SK-N-SH (cell line): ENCODE measurements around the gene ATP6V1G2. TPM values are rescaled to one million over a fixed set of nuclear protein-coding genes. Genes with fewer than 3 reads are reported as not detected.

Experiments used
- CTCF ChIA-PET: fragments of 300-600, 350-600 bp; formaldehyde crosslinking; extraction: SDS; loops from one replicate; lab custom pipeline; 2021; lab: Yijun Ruan, JAX
- POLR2A ChIA-PET: fragments of 350-600 bp; sonication (Branson Sonifier 250); formaldehyde crosslinking; extraction: SDS; loops from one replicate; lab custom pipeline; 2020; ENCODE audit warnings: antibody characterized with exemption, inconsistent platforms; lab: Yijun Ruan, JAX
- DNase-seq: peaks from one replicate; pipeline ENCODE4 v3.0.0; 2012
- H2AFZ ChIP-seq: fragments of 200-600 bp; sonication (generic); 2 replicates; pipeline ENCODE4 v1.8.1; 2016; ENCODE audit warnings: antibody characterized with exemption, mild to moderate bottlenecking, low read depth
- H3F3A ChIP-seq: fragments of 200-600 bp; sonication (generic); replicated peaks from 2 replicates; pipeline ENCODE3; 2016; ENCODE audit warnings: antibody characterized with exemption, mild to moderate bottlenecking; ENCODE audit not compliant: insufficient read depth
- H3K27ac ChIP-seq, 2 experiments: fragments of 200-500 bp in 1 of 2; fragments of 200-600 bp in 1 of 2; sonication (Bioruptor generic) in 1 of 2; sonication (generic), shearing (Covaris generic) in 1 of 2; 2 replicates each; pipeline versions ENCODE4 v1.5.1 to v1.6.1; 2014 to 2016; ENCODE audit warnings: low read depth in 2 of 2, inconsistent platforms in 1 of 2, low read length in 1 of 2, mild to moderate bottlenecking in 1 of 2, mixed read lengths in 1 of 2
- H3K27me3 ChIP-seq: fragments of 200-600 bp; sonication (generic), shearing (Covaris generic); 2 replicates; pipeline ENCODE4 v1.6.1; 2016; ENCODE audit warnings: mixed run types; ENCODE audit not compliant: insufficient read depth
- H3K36me3 ChIP-seq, 2 experiments: fragments of 200-500 bp in 1 of 2; fragments of 200-600 bp in 1 of 2; sonication (Bioruptor generic) in 1 of 2; sonication (generic) in 1 of 2; replicated peaks in 1 of 2; 2 replicates each; pipeline versions ENCODE3 to v1.5.1; 2014 to 2016; ENCODE audit warnings: low read length in 1 of 2, mild to moderate bottlenecking in 1 of 2; ENCODE audit not compliant: insufficient read depth in 2 of 2, control insufficient read depth in 1 of 2
- H3K4me1 ChIP-seq, 2 experiments: fragments of 200-500 bp in 1 of 2; fragments of 200-600 bp in 1 of 2; sonication (Bioruptor generic) in 1 of 2; sonication (generic), shearing (Covaris generic) in 1 of 2; 2 replicates each; pipeline versions ENCODE4 v1.5.1 to v1.6.1; 2014 to 2016; ENCODE audit warnings: low read depth in 1 of 2, low read length in 1 of 2, mixed run types in 1 of 2; ENCODE audit not compliant: insufficient read depth in 2 of 2, control insufficient read depth in 1 of 2
- H3K4me2 ChIP-seq: fragments of 200-600 bp; sonication (generic), shearing (Covaris generic); 2 replicates; pipeline ENCODE4 v1.6.1; 2017; ENCODE audit warnings: mixed run types
- H3K4me3 ChIP-seq, 2 experiments: fragments of 200-500 bp in 1 of 2; fragments of 200-600 bp in 1 of 2; sonication (Bioruptor generic) in 1 of 2; sonication (generic), shearing (Covaris generic) in 1 of 2; 2 replicates each; pipeline versions ENCODE4 v1.5.1 to v1.8.1; 2014 to 2016; ENCODE audit warnings: low read depth in 2 of 2, inconsistent platforms in 1 of 2, low read length in 1 of 2, mild to moderate bottlenecking in 1 of 2, mixed read lengths in 1 of 2, moderate library complexity in 1 of 2
- H3K79me2 ChIP-seq: fragments of 200-600 bp; sonication (generic); 2 replicates; pipeline ENCODE4 v1.8.1; 2017; ENCODE audit warnings: mild to moderate bottlenecking; ENCODE audit not compliant: insufficient read depth
- H3K9ac ChIP-seq: fragments of 200-600 bp; sonication (generic); 2 replicates; pipeline ENCODE4 v1.6.1; 2017; ENCODE audit warnings: mixed run types
- H3K9me2 ChIP-seq: fragments of 200-600 bp; sonication (generic); 2 replicates; pipeline ENCODE4 v1.6.1; 2017; ENCODE audit warnings: mixed run types
- H3K9me3 ChIP-seq: fragments of 200-600 bp; sonication (generic); 2 replicates; pipeline ENCODE4 v1.6.1; 2017; ENCODE audit warnings: mixed run types, mild to moderate bottlenecking, moderate library complexity
- H4K20me1 ChIP-seq: fragments of 200-600 bp; sonication (generic); 2 replicates; pipeline ENCODE4 v1.6.1; 2017; ENCODE audit warnings: mild to moderate bottlenecking, mixed run types; ENCODE audit not compliant: insufficient read depth
- CHD2 ChIP-seq: fragments of 150-350 bp; IDR thresholded peaks from 2 replicates; pipeline ENCODE4 v1.6.1; 2018; ENCODE audit warnings: low read length; ENCODE audit not compliant: partially characterized antibody
- ELF1 ChIP-seq: IDR thresholded peaks from 2 replicates; pipeline ENCODE4 v1.4.0; 2012
- EP300 ChIP-seq, 2 experiments: IDR thresholded peaks; 2 replicates each; pipeline versions ENCODE4 v1.4.0 to v1.6.1; 2012; ENCODE audit warnings: borderline replicate concordance in 1 of 2, low read depth in 1 of 2, low read length in 1 of 2
- EZH2phosphoT487 ChIP-seq: fragments of 200-600 bp; sonication (generic); IDR thresholded peaks from 2 replicates; pipeline ENCODE4 v1.6.1; 2017; ENCODE audit warnings: low read depth, mixed run types, mild to moderate bottlenecking, antibody characterized with exemption, moderate library complexity, borderline replicate concordance
- FOSL2 ChIP-seq: IDR thresholded peaks from 2 replicates; pipeline ENCODE4 v1.4.0; 2012; ENCODE audit warnings: low read depth, mild to moderate bottlenecking, moderate library complexity, borderline replicate concordance
- GABPA ChIP-seq: IDR thresholded peaks from 2 replicates; pipeline ENCODE4 v1.4.0; 2012; ENCODE audit warnings: low read depth, mild to moderate bottlenecking
- IRF3 ChIP-seq: fragments of 150-350 bp; IDR thresholded peaks from 2 replicates; pipeline ENCODE4 v1.6.1; 2016; ENCODE audit warnings: mild to moderate bottlenecking, low read depth, low read length
- JUND ChIP-seq: IDR thresholded peaks from 2 replicates; pipeline ENCODE4 v1.4.0; 2012
- POLR2AphosphoS5 ChIP-seq: IDR thresholded peaks from 2 replicates; pipeline ENCODE4 v1.6.1; 2012; ENCODE audit warnings: low read depth, low read length
- RFX5 ChIP-seq: IDR thresholded peaks from 2 replicates; pipeline ENCODE4 v1.6.1; 2012; ENCODE audit warnings: mild to moderate bottlenecking, improper control_type of control experiment, low read length
- RXRA ChIP-seq: IDR thresholded peaks from 2 replicates; pipeline ENCODE4 v1.4.0; 2012; ENCODE audit warnings: low read depth, mild to moderate bottlenecking, borderline replicate concordance
- SIN3A ChIP-seq: IDR thresholded peaks from 2 replicates; pipeline ENCODE4 v1.6.1; 2012; ENCODE audit warnings: low read depth, mild to moderate bottlenecking, low read length, moderate library complexity, borderline replicate concordance
- TCF12 ChIP-seq: IDR thresholded peaks from 2 replicates; pipeline ENCODE4 v1.4.0; 2012
- ZBTB33 ChIP-seq: IDR thresholded peaks from 2 replicates; pipeline ENCODE4 v1.4.0; 2012; ENCODE audit warnings: low read depth, borderline replicate concordance
- WGBS: methylation state at CpG from one replicate; pipeline ENCODE4 v1.1.6; 2017; ENCODE audit warnings: low lambda C conversion rate; 5-methylcytosine and 5-hydroxymethylcytosine counted together
- polyA plus RNA-seq, 3 experiments: library from polyadenylated mRNA; depleted of rRNA; stranded (reverse); fragments of >200 nt; gene quantifications; 2 replicates each; pipeline ENCODE4 v1.2.3, GENCODE V29; 2012
- TF ChIP-seq, protein P1 (sequence below): IDR thresholded peaks from 2 replicates; pipeline ENCODE4 v1.6.1; 2012; ENCODE audit warnings: mild to moderate bottlenecking, low read depth, low read length, moderate library complexity

ATP6V1G2 gene
- polyA plus RNA-seq, 1 of the 3 experiments (the other 2 are of a cell fraction), result 13.6 TPM

- WGBS, result 95% methylated on average over 24 of the region's 24 CpGs
- CTCF ChIA-PET, result interaction anchor here (0.9 to 2.5 kb wide), 4 partner anchors 12 to 64 kb away, joined by 3 to 8 read pairs (median 4); partner anchors contain the start of gene ATP6V1G2
- Histone ChIP-seq H3K9ac (no peak overlapping the region), H3K4me2 (no peak overlapping the region), H3K4me3 (no peak overlapping the region), H3K27me3 (no peaks in the 10 kb centered on the region), H3K4me1 (peaks cover 10 to 14% of the 10 kb centered on the region in 2 experiments; a peak in 3 of 4 replicates), H3K36me3 (peaks cover 84 to 91% of the 10 kb centered on the region in 2 experiments), H3K79me2 (peaks cover 55% of the 10 kb centered on the region), H2AFZ (no peak overlapping the region), H3F3A (peaks cover 24% of the 10 kb centered on the region), H3K9me3 (no peaks in the 10 kb centered on the region), H4K20me1 (peaks cover 81% of the 10 kb centered on the region), H3K9me2 (no peaks in the 10 kb centered on the region), H3K27ac (no peak overlapping the region)
- DNase-seq, result no peak
- TF ChIP-seq GABPA, result no peak
- TF ChIP-seq FOSL2, result no peak
- no peak for TF ChIP-seq RXRA
- no peak for TF ChIP-seq EZH2phosphoT487
- POLR2A ChIA-PET, result interaction anchor here (1.0 kb wide), 1 partner anchor 8 kb away, joined by 3 read pairs; no protein-coding TSS in a partner anchor
These were observed 11.8 kb downstream of the ATP6V1G2 start for GRCh38 chr6:31534521-31535040.

DNA sequence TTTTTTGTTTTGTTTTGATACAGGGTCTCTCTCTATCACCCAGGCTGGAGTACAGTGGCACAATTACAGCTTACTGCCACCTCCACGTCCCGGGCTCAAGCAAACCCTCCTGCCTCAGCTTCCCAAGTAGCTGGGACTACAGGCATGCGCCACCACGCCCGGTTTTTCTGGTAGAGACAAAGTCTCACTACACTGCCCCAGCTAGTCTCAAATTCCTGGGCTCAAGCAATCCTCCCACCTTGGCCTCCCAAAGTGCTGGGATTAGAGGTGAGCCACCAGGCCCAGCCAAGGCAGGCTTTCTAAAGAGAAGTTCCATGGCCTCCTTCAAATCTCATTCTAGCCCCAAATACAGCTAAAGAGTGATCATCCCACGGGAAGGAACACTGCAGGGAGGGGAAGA is 12.4 kb downstream of the ATP6V1G2 start:
- DNase-seq, result no peak
- peaks cover 5 to 8% of the 10 kb centered on the region in 2 experiments; a peak in 3 of 4 replicates for H3K4me1 ChIP-seq
- peaks cover 82 to 85% of the 10 kb centered on the region in 2 experiments for H3K36me3 ChIP-seq
- TF ChIP-seq RFX5 (no peak), IRF3 (no peak), ZBTB33 (no peak), JUND (no peak), RXRA (no peak), SIN3A (no peak), GABPA (no peak), CHD2 (no peak), TCF12 (no peak), ELF1 (no peak), POLR2AphosphoS5 (no peak), EP300 (IDR thresholded peaks at IDR 0.05; ENCODE audit: borderline replicate concordance in 1 of 2, low read depth in 1 of 2, low read length in 1 of 2) (no peak)
- TF ChIP-seq, protein P1, sequence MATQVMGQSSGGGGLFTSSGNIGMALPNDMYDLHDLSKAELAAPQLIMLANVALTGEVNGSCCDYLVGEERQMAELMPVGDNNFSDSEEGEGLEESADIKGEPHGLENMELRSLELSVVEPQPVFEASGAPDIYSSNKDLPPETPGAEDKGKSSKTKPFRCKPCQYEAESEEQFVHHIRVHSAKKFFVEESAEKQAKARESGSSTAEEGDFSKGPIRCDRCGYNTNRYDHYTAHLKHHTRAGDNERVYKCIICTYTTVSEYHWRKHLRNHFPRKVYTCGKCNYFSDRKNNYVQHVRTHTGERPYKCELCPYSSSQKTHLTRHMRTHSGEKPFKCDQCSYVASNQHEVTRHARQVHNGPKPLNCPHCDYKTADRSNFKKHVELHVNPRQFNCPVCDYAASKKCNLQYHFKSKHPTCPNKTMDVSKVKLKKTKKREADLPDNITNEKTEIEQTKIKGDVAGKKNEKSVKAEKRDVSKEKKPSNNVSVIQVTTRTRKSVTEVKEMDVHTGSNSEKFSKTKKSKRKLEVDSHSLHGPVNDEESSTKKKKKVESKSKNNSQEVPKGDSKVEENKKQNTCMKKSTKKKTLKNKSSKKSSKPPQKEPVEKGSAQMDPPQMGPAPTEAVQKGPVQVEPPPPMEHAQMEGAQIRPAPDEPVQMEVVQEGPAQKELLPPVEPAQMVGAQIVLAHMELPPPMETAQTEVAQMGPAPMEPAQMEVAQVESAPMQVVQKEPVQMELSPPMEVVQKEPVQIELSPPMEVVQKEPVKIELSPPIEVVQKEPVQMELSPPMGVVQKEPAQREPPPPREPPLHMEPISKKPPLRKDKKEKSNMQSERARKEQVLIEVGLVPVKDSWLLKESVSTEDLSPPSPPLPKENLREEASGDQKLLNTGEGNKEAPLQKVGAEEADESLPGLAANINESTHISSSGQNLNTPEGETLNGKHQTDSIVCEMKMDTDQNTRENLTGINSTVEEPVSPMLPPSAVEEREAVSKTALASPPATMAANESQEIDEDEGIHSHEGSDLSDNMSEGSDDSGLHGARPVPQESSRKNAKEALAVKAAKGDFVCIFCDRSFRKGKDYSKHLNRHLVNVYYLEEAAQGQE, result no peak
- no peak overlapping the region for H3K9ac ChIP-seq
- H3F3A ChIP-seq, result peaks cover 28% of the 10 kb centered on the region
- peaks cover 77% of the 10 kb centered on the region for H4K20me1 ChIP-seq
- no peaks in the 10 kb centered on the region for H3K27me3 ChIP-seq
- WGBS, result 85% methylated on average over 6 of the region's 6 CpGs
- H3K79me2 ChIP-seq, result peaks cover 49% of the 10 kb centered on the region
- no peak overlapping the region; a peak in 1 of 4 replicates for H3K27ac ChIP-seq
- H3K9me3 ChIP-seq, result no peaks in the 10 kb centered on the region
- H3K4me3 ChIP-seq, result no peak overlapping the region
- no peak overlapping the region for H3K4me2 ChIP-seq
- POLR2A ChIA-PET, result interaction anchor here (1.0 kb wide), 1 partner anchor 8 kb away, joined by 3 read pairs; no protein-coding TSS in a partner anchor
- no peak overlapping the region for H2AFZ ChIP-seq
- no peaks in the 10 kb centered on the region for H3K9me2 ChIP-seq
- CTCF ChIA-PET, result interaction anchor here (0.9 to 2.5 kb wide), 3 partner anchors 12 to 65 kb away, joined by 3 to 8 read pairs (median 3); partner anchors contain the start of gene ATP6V1G2
